BE2C (cell line): ENCODE results near the gene SORCS1.
A peak's percentile ranks its signal among the peaks of the same experiment; 100 is the strongest.

Experiments
- DNase-seq: peaks from one replicate; pipeline ENCODE4 v3.0.0-alpha.2; 2020
- H3K27me3 ChIP-seq: fragments of 250-450 bp; sonication (Bioruptor Pico); 2 replicates; pipeline ENCODE4 v1.5.1; 2020; ENCODE audit warnings: mild to moderate bottlenecking
- H3K36me3 ChIP-seq: fragments of 250-450 bp; sonication (Bioruptor Pico); 2 replicates; pipeline ENCODE4 v1.5.1; 2020; ENCODE audit warnings: mild to moderate bottlenecking
- H3K4me1 ChIP-seq: fragments of 250-450 bp; sonication (Bioruptor Pico); 2 replicates; pipeline ENCODE4 v1.5.1; 2020
- H3K4me3 ChIP-seq: 2 replicates; pipeline ENCODE4 v1.5.1; 2011; ENCODE audit warnings: low read depth, low read length
- H3K9me3 ChIP-seq: fragments of 250-450 bp; sonication (Bioruptor Pico); 2 replicates; pipeline ENCODE4 v1.5.1; 2020
- CTCF ChIP-seq: IDR thresholded peaks from 2 replicates; pipeline ENCODE4 v1.5.1; 2012; ENCODE audit warnings: mild to moderate bottlenecking, low read depth, low read length

SORCS1 gene

GRCh38 chr10:106728232-106728631, 436.3 kb downstream of the SORCS1 start:
- Histone ChIP-seq H3K4me1 (0 out of 2 replicates have a peak, but pooled peaks cover 4% of the 10 kb centered on the region), H3K36me3 (no peaks in the 10 kb centered on the region), H3K4me3 (no peak overlapping the region), H3K27me3 (no peaks in the 10 kb centered on the region), H3K9me3 (no peaks in the 10 kb centered on the region)
- TF ChIP-seq CTCF, result no peak
- DNase-seq, result no peak

- no peak for DNase-seq
- TF ChIP-seq CTCF, result no peak
- Histone ChIP-seq H3K4me3 (no peak overlapping the region), H3K36me3 (no peaks in the 10 kb centered on the region), H3K4me1 (0 out of 2 replicates have a peak, but pooled peaks cover 4% of the 10 kb centered on the region), H3K27me3 (no peaks in the 10 kb centered on the region), H3K9me3 (no peaks in the 10 kb centered on the region)
Observed at GRCh38 chr10:106727170-106727569, 437.3 kb downstream of the SORCS1 start.

- TF ChIP-seq CTCF, result peak; percentile 30
- no peaks in the 10 kb centered on the region for H3K27me3 ChIP-seq
- H3K4me3 ChIP-seq, result no peak overlapping the region
- H3K36me3 ChIP-seq, result no peaks in the 10 kb centered on the region
- no peak for DNase-seq
- no peaks in the 10 kb centered on the region for H3K4me1 ChIP-seq
- no peaks in the 10 kb centered on the region for H3K9me3 ChIP-seq
Observed at GRCh38 chr10:106722524-106722923, 442.0 kb downstream of the SORCS1 start.

GRCh38 chr10:106720683-106721082, 443.8 kb downstream of the SORCS1 start:
- Histone ChIP-seq H3K27me3 (no peaks in the 10 kb centered on the region), H3K4me1 (peaks cover 7% of the 10 kb centered on the region), H3K36me3 (no peaks in the 10 kb centered on the region), H3K4me3 (no peak overlapping the region), H3K9me3 (no peaks in the 10 kb centered on the region)
- no peak for DNase-seq
- TF ChIP-seq CTCF, result no peak

GRCh38 chr10:106716381-106716780, 448.1 kb downstream of the SORCS1 start:
- no peak for TF ChIP-seq CTCF
- no peaks in the 10 kb centered on the region for H3K36me3 ChIP-seq
- H3K4me3 ChIP-seq, result no peak overlapping the region
- DNase-seq, result no peak
- H3K27me3 ChIP-seq, result no peaks in the 10 kb centered on the region
- H3K9me3 ChIP-seq, result no peaks in the 10 kb centered on the region
- H3K4me1 ChIP-seq, result peaks cover 18% of the 10 kb centered on the region

- Histone ChIP-seq H3K4me1 (peaks cover 19% of the 10 kb centered on the region), H3K9me3 (no peaks in the 10 kb centered on the region), H3K4me3 (peak overlapping the region; percentile 23), H3K36me3 (no peaks in the 10 kb centered on the region), H3K27me3 (no peaks in the 10 kb centered on the region)
- TF ChIP-seq CTCF, result no peak
- DNase-seq, result peak; percentile 70
Observed at GRCh38 chr10:106714734-106715555, 449.6 kb downstream of the SORCS1 start.
